ENCODE results near the gene GADD45G. TPM values are rescaled to one million over a fixed set of nuclear protein-coding genes. Genes with fewer than 3 reads are reported as not detected.

The GADD45G gene, protein sequence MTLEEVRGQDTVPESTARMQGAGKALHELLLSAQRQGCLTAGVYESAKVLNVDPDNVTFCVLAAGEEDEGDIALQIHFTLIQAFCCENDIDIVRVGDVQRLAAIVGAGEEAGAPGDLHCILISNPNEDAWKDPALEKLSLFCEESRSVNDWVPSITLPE
- total RNA-seq (2014; rRNA removed; shearing (Covaris generic)) = 6.0 and 10.2 TPM in 2 replicates

- DNase-seq (ENCODE audit: low spot score) = peak; percentile 86
These were observed at the start of gene GADD45G for GRCh38 chr9:89604729-89605464. Gene GADD45G, plus strand, starts transcription at chr9:89605012. Its CDS starts 110 bp downstream, at chr9:89605122.

GRCh38 chr9:89555036-89555415 is 49.8 kb upstream of the GADD45G start:
- DNase-seq (ENCODE audit: low spot score) = no peak

GRCh38 chr9:89555451-89556375 is 49.1 kb upstream of the GADD45G start:
- no peak for DNase-seq (ENCODE audit: low spot score)

DNA sequence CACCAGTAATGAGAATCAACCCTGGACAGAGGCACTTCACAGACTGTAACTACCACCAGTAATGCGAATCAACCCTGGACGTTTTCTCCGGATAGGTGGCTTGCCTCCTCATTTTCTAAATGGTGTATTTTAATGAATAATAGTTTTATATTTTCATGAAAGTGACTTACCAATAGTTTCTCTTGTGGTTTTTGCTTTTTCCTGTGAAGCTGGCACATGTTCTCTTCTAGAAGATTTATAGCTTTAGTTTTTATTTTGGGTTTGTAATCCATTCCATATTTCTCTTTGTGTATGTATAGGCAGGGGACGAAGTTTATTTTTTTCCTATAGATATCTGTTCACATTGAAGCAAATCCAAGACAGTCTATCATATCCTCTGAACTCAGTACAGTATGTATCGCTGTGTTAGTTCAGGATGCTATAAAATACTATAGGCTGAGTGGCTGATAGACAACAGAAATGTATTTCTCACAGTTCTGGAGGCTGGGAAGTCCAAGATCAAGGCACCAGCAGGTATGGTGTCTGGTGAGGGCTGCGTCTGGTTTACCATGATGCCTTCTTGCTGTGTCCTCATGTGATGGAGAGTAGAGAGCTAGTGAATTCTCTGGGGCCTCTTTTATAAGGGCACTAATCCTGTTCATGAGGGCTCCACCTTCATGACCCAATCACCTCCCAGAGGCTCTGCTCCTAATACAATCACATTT is 46.5 kb upstream of the GADD45G start:
- no peak for DNase-seq (ENCODE audit: low spot score)

DNA sequence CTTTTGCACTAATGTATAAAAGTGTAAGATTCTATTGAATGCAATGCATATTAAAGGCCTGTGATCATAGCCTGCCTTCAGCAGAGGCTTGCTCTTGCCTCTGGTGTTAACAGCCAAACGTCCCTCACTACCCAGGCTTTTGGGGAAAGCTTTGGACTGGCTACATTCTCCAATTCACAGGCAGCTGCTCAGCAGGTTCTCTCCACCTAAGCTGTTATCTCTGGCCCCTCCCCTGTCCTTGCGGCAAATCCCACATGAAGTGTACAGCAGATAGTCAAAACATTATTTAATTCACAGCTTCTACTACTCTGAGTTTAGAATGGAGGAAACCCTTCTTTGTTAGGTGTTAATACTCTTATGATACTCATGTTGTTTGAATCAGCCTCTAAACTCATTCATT is 45.9 kb upstream of the GADD45G start:
- DNase-seq (ENCODE audit: low spot score) = no peak

GRCh38 chr9:89562186-89562814 is 42.5 kb upstream of the GADD45G start:
- no peak for DNase-seq (ENCODE audit: low spot score)

GRCh38 chr9:89563571-89564345 is 41.1 kb upstream of the GADD45G start:
- no peak for DNase-seq (ENCODE audit: low spot score)

- DNase-seq (ENCODE audit: low spot score) = peak; percentile 18
These were observed 40.4 kb upstream of the GADD45G start for GRCh38 chr9:89564346-89564878.

- no peak for DNase-seq (ENCODE audit: low spot score)
These were observed 37.2 kb upstream of the GADD45G start for GRCh38 chr9:89567649-89568048.

DNA sequence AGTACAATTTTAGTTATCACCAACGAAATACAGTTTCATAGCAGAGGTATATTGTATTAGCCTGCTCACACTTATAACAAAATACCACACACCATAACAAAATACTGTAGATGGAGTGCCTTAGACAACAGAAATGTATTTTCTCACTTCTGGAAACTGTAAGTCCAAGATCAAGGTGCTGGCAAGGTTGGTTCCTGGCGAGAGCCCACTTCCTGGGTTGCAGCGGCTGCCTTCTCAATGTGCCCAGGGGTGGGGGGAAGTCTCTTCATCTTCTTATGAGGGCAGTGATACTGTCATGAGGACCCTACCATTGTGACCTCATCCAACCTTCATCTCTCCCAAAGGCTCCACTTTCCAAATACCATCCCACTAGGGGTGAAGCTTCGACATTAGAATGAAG is 30.5 kb upstream of the GADD45G start:
- no peak for DNase-seq (ENCODE audit: low spot score)

GRCh38 chr9:89576404-89576839 is 28.4 kb upstream of the GADD45G start:
- peak; percentile 55 for DNase-seq (ENCODE audit: low spot score)

DNA sequence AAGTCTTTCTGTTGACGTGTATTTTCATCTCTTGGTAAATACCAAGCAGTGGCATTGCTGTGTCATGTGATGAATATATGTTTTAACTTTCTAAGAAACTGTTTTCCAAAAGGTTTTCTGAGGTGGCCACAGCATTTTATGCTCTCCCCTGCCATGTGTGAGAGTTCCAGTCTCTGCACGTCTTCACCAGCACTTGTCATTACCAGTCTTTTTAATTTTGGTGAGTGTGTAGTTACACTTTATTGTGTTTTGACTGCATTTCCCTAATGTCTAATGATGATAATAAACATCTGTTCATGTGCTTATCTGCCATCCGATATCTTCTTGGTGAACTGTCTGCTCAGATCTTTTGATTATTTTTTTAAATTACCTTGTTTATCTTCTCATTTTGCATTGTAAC is 27.4 kb upstream of the GADD45G start:
- no peak for DNase-seq (ENCODE audit: low spot score)

GRCh38 chr9:89579741-89580385 is 24.9 kb upstream of the GADD45G start:
- DNase-seq (ENCODE audit: low spot score) = no peak

DNA sequence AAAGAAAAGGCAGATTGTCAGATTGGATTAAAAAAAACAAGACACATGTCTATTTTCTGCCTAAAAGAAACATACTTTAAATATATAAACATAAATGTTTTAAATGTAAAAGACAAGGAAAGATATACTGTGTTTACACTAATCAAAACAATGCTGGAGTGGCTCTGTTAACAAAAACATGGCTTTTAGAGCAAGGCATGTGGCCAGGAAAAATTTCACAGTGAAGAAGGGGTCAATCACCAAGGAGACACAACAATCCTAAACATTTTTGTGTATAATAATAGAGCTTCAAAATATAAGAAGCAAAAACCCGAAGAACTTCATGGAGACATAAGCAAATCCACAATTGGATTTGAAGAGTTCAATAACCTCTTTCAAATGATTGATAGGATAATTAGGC is 18.5 kb upstream of the GADD45G start:
- DNase-seq (ENCODE audit: low spot score) = no peak

DNA sequence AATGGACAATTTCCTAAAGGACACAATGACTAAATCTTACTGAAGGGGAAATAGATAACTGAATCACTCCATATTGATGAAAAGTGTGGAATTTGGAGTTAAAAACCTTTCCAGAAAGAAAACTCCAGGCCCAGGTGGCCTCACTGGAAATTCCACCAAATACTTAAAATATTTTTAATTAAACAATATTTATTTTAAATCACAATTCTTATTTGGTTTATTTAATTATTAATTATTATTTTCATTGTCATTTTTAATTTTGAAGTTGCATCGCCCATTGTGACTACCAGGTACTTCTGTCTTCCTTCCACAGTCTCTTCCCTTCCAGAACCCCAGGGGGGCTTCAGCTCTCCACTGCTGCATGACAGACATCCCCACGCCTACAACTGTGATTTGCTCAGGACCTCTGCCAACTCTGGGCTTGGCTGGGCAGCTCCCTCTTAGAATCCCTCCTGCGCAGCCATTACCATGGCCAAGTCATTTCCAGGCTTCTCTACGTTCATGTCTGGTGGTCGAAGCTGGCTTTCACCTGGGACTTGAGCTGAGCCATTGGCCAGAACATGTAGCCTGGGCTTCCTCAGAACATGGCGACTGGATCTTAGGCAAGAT is 16.4 kb upstream of the GADD45G start:
- no peak for DNase-seq (ENCODE audit: low spot score)

DNA sequence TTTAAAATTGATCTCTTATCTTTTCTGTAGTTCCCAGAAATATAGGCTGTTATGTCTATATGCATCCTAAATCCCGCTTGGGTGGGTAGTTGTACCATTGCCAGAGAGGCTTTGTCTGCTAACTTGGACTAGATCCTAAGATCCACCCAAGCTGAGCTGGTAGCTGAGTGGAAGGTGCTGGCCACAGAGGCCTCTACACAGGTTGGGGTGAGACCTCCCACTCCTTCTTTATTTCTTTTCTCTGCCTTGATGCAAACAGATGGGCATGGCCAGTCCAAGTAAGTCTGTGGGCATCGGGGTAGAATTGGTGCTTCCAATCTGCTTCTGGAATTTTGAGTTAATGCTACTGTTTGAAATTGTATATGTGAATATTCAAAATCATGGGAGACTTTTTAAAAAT is 14.4 kb upstream of the GADD45G start:
- DNase-seq (ENCODE audit: low spot score) = no peak

DNA sequence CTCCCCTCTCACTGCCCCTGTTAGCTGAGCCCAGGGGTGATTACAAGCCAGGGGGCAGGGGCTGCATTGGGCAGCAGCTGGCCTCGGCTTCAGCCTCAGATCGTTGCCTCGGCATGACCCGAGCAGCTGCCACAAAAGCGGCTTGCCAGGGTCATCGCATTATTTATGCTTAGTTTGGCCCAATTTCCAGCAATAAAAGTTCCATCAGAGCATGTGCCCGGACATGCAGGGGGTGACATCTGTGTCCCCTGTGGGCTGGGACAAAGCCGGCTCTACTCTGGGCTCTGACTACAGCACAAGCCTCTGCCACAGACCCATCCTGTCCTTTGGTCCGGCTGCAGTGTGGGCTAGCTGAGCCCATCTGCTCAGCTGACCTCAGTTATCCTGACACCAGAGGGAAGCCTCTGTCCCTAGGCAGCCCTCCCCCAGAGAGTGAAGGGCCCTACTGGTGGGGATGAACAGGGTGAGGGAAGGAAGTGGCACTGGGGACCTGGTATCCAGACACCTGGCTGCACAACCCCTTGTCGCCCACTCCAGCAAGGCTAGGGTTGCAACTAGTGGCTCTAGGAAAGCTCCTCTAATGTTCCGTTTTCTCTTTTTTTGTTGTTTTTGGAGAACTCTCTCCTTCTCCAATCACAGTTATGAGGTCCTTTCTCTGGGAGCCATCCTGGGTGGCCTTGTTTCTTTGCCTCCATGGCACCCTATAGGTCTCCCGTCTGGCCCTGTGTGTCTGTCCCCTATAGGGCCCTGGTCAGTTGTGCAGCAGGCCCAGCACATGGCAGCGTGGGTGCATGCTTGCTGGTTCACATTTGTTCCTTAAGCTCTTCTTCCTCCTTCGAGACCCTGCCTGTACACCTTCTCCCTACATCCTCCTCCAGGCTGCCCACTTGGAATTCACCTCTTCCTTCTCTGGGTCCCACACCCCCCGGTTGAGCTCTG is 13.3 kb upstream of the GADD45G start:
- no peak for DNase-seq (ENCODE audit: low spot score)

DNA sequence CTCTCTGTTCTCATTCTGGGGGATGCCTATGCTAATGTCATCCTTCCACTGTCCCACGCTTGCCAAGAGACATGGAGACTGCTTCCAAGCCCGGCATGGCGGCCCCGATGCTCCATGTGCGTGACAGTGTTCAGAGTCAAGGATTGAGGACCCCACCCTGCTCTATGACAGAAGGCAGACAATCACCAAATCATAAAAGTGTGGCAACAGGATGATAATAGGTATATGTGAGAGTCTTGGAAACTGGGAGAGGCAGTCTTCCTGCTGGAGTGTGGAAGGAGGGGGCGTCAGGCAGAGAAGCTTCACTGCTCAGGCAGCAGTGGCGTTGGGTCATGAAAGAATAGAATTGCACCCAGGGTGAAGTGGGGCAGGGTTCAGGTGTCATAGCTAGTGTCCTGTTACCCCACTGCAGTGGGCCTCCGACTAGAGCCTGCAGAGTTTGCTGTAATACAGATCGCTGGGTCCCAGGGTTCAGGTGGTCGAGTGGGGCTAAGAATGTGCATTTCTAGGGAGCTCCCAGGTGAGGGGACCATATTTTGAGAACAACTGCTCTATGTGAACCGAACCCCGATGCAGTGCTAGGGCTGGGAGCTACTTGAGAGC is 12.5 kb upstream of the GADD45G start:
- no peak for DNase-seq (ENCODE audit: low spot score)

All from A172 (cell line).